GM18505 (cell line): ENCODE data around the gene STX2.
"Not testable (repeated sequence)": the region's sequence is repeated elsewhere in the genome, so short reads cannot be mapped to it uniquely, and the experiment has no call there.

Experiments used
- ATAC-seq: cut with Tn5 transposase; IDR thresholded peaks from one replicate; pipeline ENCODE4 v1.9.1; 2021; ENCODE audit not compliant: unreplicated experiment
- POLR2A ChIP-seq: IDR thresholded peaks from 4 replicates; pipeline ENCODE4 v1.6.1; 2011; ENCODE audit warnings: borderline replicate concordance; ENCODE audit not compliant: insufficient read depth, insufficient read length; ENCODE audit errors: extremely low read depth

STX2 gene

DNA sequence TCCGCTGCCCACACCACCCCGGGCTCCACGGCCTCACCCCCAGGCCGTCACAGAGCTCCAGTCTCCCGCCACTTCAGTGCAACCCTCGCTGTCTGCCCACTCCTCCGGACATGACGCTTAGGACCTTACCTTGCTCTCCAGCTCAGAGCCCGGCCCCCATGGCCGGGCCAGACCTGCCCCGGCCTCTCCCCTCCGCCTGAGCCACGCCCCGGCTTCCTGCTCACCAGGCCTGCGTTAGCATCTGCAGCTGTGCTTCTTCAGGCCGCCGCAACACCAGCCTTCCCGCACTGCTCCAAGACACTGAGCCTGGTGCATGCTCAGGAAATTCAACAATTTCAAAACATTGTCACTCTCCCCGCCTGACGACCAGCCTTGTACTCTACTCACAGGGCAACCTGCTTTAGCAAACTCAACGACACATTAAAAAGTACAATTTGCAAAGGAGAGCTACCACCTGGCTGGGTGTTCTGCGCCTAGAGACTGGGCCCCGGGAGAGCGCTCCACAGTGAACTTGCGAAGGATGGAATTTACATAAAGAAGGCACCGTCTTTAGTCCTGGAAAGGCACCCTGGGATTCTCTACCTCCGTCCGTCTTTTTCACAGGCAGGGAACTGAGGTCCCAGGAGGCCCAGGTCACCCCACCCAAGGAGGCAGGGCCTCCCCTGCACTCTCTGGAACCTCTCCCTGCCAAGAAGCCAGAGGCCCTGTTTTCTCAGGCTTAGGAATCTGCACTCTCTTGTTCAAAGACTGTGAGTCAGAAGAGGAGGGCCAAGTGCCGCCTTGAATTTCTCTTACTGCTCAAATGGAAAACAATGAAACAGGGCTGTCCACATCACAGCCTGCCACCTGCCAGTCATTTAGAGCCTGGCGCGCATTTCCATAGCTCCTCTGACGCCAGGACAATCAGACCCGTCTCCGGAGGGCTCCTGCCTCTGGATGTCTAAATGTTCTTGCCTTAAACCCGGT, 51.3 kb downstream of the STX2 start:
- TF ChIP-seq POLR2A: no peak
- ATAC-seq: no peak

DNA sequence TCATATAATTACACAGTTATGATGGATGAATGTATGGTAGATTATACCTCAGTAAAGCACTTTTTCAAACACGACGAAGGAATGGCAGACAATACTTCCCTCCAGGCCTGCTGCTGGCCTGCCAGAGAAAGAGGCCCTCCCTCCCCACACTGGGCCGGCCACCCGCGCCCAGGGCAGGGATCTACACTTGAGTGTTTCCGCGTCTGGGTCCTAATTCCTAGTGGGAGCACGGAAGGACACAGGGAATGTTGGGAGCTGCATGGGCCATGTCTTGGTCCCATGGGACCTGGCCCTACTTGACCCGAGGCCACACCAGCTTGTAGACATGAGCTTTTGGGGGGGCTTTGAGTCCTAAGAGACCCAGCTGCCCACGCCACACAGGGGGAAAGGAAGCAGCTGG, 52.0 kb downstream of the STX2 start:
- ATAC-seq: no peak
- no peak for TF ChIP-seq POLR2A

DNA sequence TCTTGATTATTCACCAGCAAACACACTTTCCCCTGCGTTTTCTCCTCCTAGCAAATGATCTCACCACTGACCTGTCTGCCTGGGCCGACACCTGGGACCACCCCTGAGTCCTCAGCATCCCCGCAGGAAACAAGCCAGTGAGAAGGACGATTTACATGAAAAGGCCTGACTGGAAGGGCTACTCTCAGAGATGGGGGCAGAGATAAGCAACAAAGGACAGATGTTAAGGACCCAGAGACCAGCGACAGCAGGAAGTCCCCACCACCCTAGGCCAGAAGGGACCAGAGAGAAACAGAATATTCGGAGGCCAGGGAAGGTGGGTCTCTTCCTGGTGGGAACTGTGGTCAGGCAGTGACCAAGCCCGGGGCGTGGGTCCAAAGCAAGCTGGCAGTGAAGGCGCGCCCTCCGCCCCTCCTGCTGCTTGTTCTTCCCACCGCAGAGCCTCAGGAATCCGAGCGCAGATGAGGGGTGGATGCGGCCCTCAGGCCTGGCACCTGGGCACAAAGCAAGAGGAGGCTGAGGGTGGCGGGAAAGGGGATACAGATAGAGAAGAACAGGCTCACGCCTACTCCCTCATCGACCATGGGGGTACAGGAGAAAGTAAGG, 55.8 kb downstream of the STX2 start:
- TF ChIP-seq POLR2A: no peak
- ATAC-seq: no peak

DNA sequence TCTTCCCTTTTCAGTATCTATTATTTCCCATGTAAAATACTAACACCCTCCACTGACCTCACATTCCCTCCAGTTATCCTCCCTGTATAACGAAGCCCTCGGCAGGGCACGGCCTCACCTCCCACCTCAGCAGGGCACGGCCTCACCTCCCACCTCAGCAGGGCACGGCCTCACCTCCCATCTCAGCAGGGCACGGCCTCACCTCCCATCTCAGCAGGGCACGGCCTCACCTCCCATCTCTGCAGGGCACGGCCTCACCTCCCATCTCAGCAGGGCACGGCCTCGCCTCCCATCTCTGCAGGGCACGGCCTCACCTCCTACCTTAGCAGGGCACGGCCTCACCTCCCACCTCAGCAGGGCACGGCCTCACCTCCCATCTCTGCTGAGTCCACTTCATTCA, 56.8 kb downstream of the STX2 start:
- ATAC-seq: not testable (repeated sequence)

DNA sequence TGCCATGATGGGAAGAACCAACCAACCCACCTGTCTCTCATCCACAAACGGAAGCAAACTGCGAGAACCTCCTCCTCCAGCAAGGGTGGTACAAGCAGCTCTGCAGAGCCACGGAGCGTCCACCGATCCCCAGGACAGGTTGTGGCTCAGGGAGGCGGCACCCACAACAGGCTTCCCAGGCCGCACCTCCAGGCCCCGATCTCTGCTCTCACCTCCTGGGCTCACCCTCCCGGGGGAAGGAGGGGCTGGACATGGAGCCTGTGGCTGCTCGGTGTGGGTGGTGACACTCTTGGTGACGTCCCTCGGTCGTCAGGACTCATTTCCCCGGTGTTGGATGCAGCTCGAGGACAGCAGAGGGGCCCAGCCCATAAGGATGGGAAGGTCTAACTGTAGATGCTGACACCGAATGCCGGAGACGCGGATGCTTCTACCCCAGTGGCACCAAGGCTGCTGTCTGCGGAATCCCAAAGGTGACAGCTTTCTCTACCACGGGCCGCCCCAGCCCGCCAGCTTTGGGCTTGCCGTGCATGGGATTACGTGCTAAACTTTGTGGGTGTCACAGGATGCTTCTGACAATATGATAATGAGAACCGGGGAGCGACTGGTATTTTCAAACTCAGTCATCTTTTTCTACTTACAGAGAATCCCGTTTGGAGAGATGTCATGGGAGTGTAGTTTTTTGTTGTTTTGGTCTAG, 58.0 kb downstream of the STX2 start:
- no peak for TF ChIP-seq POLR2A

DNA sequence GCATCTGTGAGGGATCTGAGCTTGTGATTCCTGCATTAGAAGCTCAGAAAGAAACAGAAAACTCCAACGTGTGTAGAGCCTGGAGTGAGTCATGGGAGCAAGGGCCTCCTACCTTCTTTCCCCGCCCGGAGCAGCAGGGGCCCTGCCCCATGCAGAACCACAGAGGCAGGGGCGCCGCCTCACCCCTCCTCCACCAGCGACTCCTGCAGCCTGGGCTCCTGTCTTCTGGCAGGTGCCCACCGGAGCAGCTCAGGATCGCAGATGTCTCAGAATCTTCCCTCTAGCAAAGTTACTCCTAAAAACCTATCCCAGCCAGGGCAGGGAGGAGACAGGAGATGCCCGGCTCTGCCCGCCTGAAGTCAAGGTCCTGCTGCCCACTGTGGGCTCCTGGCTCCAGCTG, 58.7 kb downstream of the STX2 start:
- ATAC-seq: no peak
- TF ChIP-seq POLR2A: no peak

More for the DNA sequence above, 58.0 kb downstream of the STX2 start:
- no peak for ATAC-seq

DNA sequence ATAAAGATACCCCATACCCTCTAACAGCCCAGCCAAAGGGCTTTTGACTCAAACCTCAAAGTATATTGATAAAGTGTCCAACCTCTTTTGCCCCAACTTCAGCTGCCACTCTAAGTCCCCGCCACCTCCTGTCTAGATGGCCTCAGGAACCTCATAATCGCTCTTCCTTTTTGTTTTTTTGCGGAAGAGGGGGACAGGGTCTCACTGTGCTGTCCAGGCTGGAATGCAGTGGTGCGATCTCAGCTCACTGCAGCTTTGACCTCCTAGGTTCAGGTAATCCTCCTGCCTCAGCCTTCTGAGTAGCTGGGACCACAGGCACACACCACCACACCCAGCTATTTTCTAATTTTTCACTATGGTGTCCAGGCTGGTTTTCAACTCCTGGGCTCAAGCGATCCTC, 60.3 kb downstream of the STX2 start:
- TF ChIP-seq POLR2A: no peak
- ATAC-seq: no peak

DNA sequence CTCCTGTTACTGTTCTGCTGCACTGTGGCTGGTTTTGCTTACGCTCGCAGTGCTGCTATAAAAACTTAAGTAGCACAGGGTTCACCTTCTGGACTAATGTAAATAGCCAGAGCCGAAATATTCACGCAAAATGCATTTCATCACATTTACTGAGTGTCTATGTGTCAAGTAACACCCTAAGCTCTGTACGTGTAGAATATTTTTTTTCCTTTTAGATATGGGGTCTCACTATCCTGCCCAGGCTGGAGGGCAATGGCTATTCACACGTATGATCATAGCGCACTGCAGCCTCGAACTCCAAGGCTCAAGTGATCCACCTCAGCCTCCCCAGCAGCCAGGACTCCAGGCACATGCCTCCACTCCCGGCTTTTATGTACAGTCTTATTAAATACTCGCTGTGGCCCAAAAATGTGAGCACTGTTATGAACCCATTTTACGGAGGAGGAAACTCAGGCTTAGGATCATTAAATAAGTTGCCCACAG, 62.2 kb downstream of the STX2 start:
- no peak for ATAC-seq
- no peak for TF ChIP-seq POLR2A

DNA sequence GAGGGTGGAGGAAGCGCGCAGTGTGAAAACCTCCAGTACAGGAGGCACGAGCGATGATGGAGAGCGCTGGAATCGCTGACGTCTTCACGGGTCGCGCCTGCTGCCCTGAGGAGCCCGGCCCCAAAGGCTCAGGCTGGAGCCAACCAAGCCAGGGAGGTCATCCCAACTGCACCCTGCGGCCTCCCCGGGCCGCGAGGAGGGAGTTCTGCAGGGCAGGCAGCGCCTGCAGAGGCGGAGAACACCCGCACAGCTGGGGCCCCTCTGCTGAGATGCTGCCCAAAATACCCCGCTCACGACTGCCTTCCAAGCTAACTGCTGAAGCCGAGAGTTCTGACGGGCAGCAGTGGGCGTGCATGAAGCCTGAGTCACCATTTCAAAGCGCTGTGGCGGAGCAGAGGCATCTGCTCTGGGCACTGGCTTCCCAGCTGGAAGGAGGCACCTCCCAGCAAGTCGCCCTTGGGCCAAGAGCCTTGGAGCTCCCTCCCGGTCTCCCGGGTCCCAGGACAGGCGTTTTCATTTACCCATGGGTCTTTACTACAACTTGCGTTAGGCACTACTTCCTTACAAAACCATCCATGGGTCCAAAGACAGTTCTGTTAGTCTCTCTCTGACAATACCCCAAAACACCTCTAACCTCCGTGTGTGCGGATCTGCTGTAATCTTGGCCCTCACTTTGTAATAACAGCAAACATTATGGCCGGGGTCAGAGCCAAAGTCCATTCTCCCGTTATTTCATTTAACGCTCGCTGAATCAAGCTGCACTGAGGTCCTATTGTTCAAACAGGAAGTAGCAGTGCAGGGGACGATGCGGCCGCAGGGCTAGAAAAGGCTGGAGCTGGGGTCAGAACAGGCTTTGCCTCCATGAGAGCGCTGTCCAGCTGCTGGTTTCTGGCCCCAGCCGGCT, 62.8 kb downstream of the STX2 start:
- ATAC-seq: no peak

DNA sequence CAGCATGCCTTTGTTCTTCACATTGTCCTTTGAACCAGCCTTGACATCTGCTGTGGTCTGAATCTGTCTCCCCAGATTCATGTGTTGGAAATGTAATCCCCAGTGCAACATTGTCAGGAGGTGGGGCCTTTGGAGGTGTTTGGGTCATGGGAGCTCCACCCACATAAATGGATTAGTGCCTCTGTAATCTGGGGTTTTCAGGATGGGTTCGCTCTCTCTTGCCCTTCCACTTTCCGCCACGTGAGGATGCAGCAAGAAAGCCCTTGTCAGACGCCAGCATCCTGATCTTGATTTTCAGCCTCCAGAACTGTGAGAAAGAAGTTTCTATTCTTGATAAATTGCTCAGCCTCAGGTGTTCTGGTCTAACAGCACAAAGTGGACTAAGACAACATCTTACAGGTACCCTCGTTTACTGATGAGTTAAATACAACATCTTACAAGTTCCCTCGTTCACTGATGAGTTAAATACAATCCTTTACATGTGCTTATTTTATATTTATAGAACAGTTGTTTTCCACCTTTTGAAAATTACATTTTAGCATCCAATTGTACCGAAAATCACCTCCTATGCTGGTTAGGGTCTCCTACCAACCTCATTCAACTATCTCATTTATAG, 68.5 kb downstream of the STX2 start:
- ATAC-seq: no peak
- TF ChIP-seq POLR2A: no peak

More for the DNA sequence above, 62.8 kb downstream of the STX2 start:
- TF ChIP-seq POLR2A: no peak

DNA sequence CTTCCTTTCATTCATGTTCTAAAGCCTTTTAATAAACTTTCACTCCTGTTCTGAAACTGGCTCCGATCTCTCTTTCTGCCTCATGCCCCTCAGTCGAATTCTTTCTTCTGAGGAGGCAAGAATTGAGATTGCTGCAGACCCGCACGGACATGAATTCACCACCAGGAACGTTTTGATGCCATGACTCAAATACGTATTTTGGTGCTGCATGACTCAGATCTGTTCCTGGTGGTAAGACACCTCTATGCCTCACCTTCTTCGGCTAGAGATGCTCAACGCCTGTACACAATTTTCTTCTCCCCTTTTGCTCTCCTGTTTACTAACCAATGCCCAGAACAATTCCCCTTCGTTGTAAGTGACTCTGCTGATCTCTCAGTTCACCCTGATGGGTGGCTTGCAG, 70.9 kb downstream of the STX2 start:
- no peak for TF ChIP-seq POLR2A
- no peak for ATAC-seq

DNA sequence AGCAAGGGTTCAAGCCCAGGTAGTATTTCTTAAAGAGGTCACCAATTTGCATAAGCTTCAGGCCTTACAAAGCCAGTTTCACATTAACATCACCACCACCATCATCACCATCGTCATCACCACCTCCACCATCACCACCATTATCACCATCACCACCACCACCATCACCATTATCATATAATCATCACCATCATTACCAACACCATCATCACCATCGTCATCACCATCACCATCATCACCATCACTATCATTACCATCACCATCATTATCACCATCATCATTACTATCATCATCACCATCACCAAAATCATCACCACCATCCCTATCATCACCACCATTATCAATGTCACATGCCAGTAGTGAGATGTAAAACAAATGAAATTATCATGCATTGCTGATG, 72.6 kb downstream of the STX2 start:
- no peak for ATAC-seq
- no peak for TF ChIP-seq POLR2A
